ENCODE results near the gene TYRO3. TPM values are rescaled to one million over a fixed set of nuclear protein-coding genes. Genes with fewer than 3 reads are reported as not detected.

Gene TYRO3
- total RNA-seq, 1 experiment from 2014 or later, result 30.3 TPM

DNA sequence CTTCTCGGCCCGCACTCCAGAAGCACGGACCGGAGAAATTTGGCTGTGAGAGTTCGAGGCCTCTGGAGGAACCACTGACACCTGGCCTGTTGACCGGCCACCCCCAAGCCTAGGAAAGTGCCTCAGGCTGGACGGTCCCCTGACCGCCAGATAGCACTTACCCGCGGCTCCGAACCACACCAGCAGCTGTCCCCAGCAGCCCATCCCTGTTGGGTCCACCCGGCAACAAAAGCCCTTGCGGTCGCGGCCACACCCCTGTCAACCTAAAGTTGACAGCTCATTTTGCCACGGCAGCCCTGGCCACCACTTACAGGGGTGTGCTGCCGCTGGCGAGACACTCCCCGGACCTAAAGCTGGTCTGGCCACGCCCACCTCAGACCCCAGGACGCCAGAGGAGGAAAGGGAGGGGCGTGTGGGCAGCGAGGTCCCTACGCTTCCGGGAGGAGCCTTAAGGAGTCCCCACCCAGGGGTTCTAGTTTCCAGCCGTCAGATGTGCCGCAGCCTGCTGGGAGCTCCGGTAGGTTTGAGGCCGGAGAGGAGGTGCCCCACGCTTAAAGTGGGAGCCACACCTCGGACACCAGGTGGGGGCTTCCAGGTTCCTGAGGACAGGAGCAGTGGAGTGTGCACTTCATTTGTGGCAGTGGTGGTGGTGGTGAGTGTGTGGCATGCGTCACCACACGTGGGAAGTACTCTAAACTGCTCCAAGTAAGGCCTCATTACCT is 45.3 kb upstream of the TYRO3 start, which contains the start of gene LTK:
TSS of gene LTK (minus strand) at position 322 of the 722 bp plus-strand sequence. CDS start at position 204, 118 bp downstream.
- BruUV-seq (replicated peaks), result no TSS peak
- H3K9me2 ChIP-seq (ENCODE audit: insufficient read depth), result no peaks in the 10 kb centered on the region
- CTCF ChIA-PET, result no interaction called here

DNA sequence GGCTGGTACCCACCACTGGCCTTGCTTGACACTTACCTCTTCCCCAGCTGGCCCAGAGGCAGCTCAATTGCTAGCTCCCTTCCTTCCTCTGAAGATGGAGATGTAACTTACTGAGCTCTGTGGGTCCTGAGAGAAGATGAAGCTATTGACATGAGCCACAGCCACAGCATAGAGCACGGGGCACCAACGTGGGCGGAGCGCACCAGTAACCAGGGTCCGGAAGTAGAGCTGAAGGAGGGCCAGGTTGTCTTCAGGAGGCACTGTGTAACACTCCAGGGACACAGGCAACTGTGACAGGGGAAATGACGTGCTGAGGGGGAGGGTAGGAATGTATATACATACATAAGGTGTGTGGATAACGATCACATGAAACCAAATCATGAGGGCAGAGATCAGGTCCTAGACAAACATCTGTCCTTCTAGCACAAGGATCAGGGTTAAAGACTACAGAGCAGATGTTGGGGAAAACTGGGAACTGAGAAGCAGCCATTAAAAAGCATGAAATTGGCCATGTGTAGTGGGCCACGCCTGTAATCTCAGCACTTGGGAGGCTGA is 41.0 kb upstream of the TYRO3 start:
- no peaks in the 10 kb centered on the region for H3K36me3 ChIP-seq (ENCODE audit: low read depth)

More for the DNA sequence above, 45.3 kb upstream of the TYRO3 start, which contains the start of gene LTK:
- H3K4me1 ChIP-seq (replicated peaks; ENCODE audit: insufficient read depth), result no peaks in the 10 kb centered on the region
- H3K27ac ChIP-seq, result no peak within 1 kb of the TSS
- H3K4me3 ChIP-seq, result no peak within 1 kb of the TSS
- H4K20me1 ChIP-seq (ENCODE audit: insufficient read depth), result no peaks in the 10 kb centered on the region
- no peak within 1 kb of the TSS for H3K4me2 ChIP-seq
- DNase-seq, result peak in 1 of 2 experiments; percentile 33
- H3K27me3 ChIP-seq (ENCODE audit: insufficient read depth, low read depth), result no peaks in the 10 kb centered on the region
- POLR2A ChIA-PET (ENCODE audit: unreplicated experiment), result interaction anchor here (0.6 kb wide), 1 partner anchor 24 kb away, joined by 8 read pairs; no protein-coding TSS in a partner anchor
- H3K79me2 ChIP-seq (ENCODE audit: low read depth), result no peaks in the 10 kb centered on the region
- H3K36me3 ChIP-seq (ENCODE audit: low read depth), result no peaks in the 10 kb centered on the region
- H3F3A ChIP-seq (ENCODE audit: insufficient read depth, low read depth), result no peaks in the 10 kb centered on the region
- no peak within 1 kb of the TSS for H2AFZ ChIP-seq
- intact Hi-C loops (cut with micrococcal nuclease; ENCODE audit: unreplicated experiment), result no loop called here
- TF ChIP-seq, protein P1, sequence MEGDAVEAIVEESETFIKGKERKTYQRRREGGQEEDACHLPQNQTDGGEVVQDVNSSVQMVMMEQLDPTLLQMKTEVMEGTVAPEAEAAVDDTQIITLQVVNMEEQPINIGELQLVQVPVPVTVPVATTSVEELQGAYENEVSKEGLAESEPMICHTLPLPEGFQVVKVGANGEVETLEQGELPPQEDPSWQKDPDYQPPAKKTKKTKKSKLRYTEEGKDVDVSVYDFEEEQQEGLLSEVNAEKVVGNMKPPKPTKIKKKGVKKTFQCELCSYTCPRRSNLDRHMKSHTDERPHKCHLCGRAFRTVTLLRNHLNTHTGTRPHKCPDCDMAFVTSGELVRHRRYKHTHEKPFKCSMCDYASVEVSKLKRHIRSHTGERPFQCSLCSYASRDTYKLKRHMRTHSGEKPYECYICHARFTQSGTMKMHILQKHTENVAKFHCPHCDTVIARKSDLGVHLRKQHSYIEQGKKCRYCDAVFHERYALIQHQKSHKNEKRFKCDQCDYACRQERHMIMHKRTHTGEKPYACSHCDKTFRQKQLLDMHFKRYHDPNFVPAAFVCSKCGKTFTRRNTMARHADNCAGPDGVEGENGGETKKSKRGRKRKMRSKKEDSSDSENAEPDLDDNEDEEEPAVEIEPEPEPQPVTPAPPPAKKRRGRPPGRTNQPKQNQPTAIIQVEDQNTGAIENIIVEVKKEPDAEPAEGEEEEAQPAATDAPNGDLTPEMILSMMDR (conservative IDR thresholded peaks at IDR 0.05), result no peak
- TF ChIP-seq EZH2 (IDR thresholded peaks at IDR 0.05; ENCODE audit: low read depth), result no peak
- H3K9me3 ChIP-seq (ENCODE audit: insufficient read depth, low read depth), result no peaks in the 10 kb centered on the region

DNA sequence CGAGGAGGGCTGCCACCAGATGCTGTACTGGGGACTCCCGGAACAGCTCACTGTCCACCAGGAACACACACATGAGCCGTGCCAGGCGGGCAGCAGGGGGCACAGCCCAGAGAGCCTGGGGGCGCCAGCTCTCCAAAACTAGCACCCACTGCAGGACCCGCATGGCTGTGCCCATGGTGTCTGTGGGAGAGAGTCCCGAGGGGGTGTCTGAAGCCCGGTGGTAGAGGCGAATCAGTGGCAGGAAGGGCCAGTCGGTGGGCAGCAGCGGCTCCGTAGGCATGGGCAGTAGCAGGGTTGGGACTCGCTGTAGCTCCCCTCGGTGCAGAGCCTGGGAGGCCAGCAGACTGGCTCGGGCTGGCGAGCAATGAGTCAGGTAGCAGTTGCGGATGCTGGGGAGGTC is 38.4 kb upstream of the TYRO3 start:
- H3K9me2 ChIP-seq (ENCODE audit: insufficient read depth), result no peaks in the 10 kb centered on the region
- intact Hi-C loops (cut with micrococcal nuclease; ENCODE audit: unreplicated experiment), result no loop called here
- H3K4me2 ChIP-seq, result no peak overlapping the region
- no peaks in the 10 kb centered on the region for H3K36me3 ChIP-seq (ENCODE audit: low read depth)
- H3K4me1 ChIP-seq (replicated peaks; ENCODE audit: insufficient read depth), result no peaks in the 10 kb centered on the region
- DNase-seq, result no peak
- H4K20me1 ChIP-seq (ENCODE audit: insufficient read depth), result no peaks in the 10 kb centered on the region
- no peaks in the 10 kb centered on the region for H3K9me3 ChIP-seq (ENCODE audit: insufficient read depth, low read depth)
- no peak overlapping the region for H3K27ac ChIP-seq
- no peaks in the 10 kb centered on the region for H3F3A ChIP-seq (ENCODE audit: insufficient read depth, low read depth)
- no peaks in the 10 kb centered on the region for H3K27me3 ChIP-seq (ENCODE audit: insufficient read depth, low read depth)
- H3K79me2 ChIP-seq (ENCODE audit: low read depth), result no peaks in the 10 kb centered on the region
- H3K4me3 ChIP-seq, result no peak overlapping the region
- no peak overlapping the region for H2AFZ ChIP-seq
- BruUV-seq (replicated peaks), result no TSS peak
- ChIA-PET POLR2A (ENCODE audit: unreplicated experiment) (no interaction called here), CTCF (no interaction called here)
- TF ChIP-seq EZH2 (IDR thresholded peaks at IDR 0.05; ENCODE audit: low read depth), result no peak
- TF ChIP-seq, protein P1 (conservative IDR thresholded peaks at IDR 0.05), result no peak

More for the DNA sequence above, 41.0 kb upstream of the TYRO3 start:
- no peak overlapping the region for H3K4me2 ChIP-seq
- H3K4me1 ChIP-seq (replicated peaks; ENCODE audit: insufficient read depth), result no peaks in the 10 kb centered on the region
- intact Hi-C loops (cut with micrococcal nuclease; ENCODE audit: unreplicated experiment), result no loop called here
- CTCF ChIA-PET, result no interaction called here
- DNase-seq, result no peak
- no peak overlapping the region for H3K27ac ChIP-seq
- no peaks in the 10 kb centered on the region for H4K20me1 ChIP-seq (ENCODE audit: insufficient read depth)
- no peak overlapping the region for H3K4me3 ChIP-seq
- no peaks in the 10 kb centered on the region for H3K79me2 ChIP-seq (ENCODE audit: low read depth)
- H3K27me3 ChIP-seq (ENCODE audit: insufficient read depth, low read depth), result no peaks in the 10 kb centered on the region
- no peaks in the 10 kb centered on the region for H3K9me3 ChIP-seq (ENCODE audit: insufficient read depth, low read depth)
- no peak overlapping the region for H2AFZ ChIP-seq
- POLR2A ChIA-PET (ENCODE audit: unreplicated experiment), result interaction anchor here (0.6 kb wide), 1 partner anchor 75 kb away, joined by 5 read pairs; no protein-coding TSS in a partner anchor
- no peaks in the 10 kb centered on the region for H3K9me2 ChIP-seq (ENCODE audit: insufficient read depth)
- no TSS peak for BruUV-seq (replicated peaks)
- TF ChIP-seq, protein P1 (conservative IDR thresholded peaks at IDR 0.05), result no peak
- H3F3A ChIP-seq (ENCODE audit: insufficient read depth, low read depth), result no peaks in the 10 kb centered on the region
